GM18867 (cell line): ENCODE measurements around the gene MYO9B.

Source experiments
- ATAC-seq: cut with Tn5 transposase; IDR thresholded peaks from one replicate; pipeline ENCODE4 v1.9.1; 2021; ENCODE audit warnings: mild to moderate bottlenecking, moderate library complexity; ENCODE audit not compliant: unreplicated experiment

MYO9B gene

GRCh38 chr19:17061205-17061604, 14.4 kb upstream of the MYO9B start:
- no peak for ATAC-seq

DNA sequence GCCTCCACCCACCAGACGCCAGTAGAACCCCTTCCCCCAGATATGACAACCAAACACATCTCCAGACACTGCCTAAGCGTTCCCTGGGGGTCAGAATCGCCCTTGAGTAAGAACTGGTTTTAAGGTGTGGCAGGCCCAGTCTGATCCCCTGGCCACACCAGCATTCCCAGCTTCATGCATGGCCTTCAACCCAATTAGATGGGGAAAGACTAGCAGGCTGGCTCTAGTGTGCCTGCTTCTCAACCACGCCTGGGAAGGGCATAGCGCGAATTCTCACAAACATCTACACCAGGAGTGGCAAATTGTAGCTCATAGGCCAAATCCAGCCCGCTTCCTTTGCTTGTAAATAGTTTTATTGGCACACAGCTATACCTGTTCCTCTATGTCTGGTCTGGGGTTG, 13.9 kb upstream of the MYO9B start:
- no peak for ATAC-seq

- ATAC-seq: no peak
These were observed 12.1 kb upstream of the MYO9B start for GRCh38 chr19:17063428-17063827.

DNA sequence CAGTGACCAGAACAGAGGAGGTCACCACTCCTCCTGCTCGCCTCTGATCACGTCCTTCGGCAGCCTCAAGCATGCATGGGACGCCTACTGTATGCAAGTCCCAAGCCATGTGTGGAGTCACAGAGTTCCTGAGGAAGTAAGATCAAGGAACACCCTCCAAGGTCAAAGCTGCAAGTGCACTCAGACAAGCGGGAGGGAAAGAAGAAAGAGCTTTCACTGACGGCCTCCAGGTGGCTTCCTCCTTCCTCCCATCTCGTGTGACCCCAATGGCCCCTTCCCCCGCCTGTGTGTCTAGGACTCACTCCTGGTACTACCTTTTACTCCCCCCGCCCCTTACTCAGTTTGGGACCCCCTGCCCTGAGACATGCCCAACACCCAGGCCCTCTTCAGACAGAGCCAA, 6.4 kb upstream of the MYO9B start:
- no peak for ATAC-seq

- ATAC-seq: no peak
These were observed 5.2 kb upstream of the MYO9B start for GRCh38 chr19:17070421-17070820.

DNA sequence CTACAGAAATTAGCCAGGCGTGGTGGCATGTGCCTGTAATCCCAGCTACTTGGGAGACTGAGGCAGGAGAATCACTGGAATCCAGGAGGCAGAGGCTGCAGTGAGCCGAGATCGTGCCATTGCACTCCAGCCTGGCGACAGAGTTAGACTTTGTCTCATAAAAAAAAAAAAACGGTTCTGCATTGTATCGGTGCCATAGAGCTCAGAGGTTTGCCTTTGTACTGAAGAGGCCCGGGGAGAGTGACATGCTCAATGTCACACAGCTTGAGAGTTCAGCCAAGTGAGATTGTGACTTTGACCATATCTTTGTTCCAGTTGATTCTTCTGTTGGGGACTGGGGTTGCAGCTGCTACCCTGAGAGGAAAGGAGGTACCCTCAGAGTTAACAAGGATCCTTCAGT, 4.7 kb upstream of the MYO9B start:
- ATAC-seq: no peak

DNA sequence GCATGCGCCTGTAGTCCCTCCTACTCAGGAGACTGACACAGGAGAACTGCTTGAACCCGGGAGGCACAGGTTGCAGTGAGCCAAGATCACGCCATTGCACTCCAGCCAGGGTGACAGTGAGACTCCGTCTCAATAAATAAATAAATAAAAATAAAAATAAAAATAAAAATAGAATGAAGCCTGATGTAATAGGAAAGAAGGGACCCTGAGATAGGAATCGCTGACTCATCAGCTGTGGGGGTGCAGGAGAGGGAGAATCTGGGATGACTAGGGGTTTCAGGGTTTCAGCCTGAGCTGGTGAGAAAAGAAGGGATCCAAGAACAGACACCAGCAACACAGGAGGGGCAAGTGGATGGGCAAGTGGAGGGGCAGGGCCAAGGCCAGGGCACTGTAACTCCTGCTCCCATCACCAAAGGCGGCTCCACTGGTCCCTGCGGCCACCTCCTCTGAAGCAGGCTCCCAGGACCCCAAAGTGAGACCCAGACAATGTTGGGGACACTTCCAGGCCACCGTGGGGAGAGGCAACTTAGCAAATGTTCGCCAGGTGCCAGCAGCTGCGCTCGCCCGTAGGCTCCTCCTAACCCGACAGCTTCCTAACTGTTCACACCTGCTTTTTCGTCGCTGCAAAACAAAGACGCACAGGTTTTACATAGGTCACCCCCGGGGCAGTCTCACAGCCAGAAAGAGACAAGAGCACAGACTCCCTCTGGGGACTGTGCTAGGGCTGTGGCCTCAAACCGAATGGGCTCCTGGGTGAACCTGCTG, 1.5 kb upstream of the MYO9B start:
- no peak for ATAC-seq

- no peak for ATAC-seq
These were observed 943 bp upstream of the MYO9B start for GRCh38 chr19:17074634-17075034.

DNA sequence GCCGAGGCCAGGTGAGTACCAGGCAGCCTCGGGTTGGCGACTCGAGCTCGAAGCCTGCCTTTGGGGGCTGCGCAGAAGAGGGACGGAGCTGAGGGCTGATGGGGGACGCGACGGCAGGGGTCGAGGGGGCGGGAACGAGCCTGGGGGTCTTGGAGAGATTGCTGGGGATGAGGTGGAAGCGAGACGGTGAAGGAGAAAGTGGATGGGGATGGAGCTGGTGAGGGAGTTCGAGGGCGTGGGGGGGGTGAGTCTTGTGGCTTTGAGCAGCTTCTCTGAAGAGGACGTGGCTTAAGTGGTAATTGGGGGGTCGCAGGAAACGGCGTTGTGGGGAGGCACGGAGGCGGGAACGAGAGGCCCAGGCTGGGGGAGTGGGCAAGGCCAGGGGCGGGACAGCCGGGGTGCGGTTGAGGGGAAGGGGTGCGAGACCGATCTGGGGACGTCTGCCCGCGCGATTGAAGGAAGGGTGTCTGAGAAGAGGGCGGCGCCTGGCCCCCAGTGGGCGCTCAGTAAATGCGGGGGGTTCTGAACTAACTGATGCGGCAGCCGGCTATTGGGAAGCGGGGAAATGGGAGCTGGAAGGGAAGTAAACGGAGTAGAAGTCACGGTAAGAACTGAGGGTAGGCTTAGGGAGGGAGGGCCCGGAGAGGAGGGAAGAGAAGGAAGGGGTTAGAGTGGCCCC, 426 bp downstream of the MYO9B start:
- no peak for ATAC-seq

GRCh38 chr19:17076543-17076991, 990 bp downstream of the MYO9B start:
- ATAC-seq: no peak

- ATAC-seq: no peak
These were observed 2.0 kb downstream of the MYO9B start for GRCh38 chr19:17077447-17078028.

GRCh38 chr19:17078036-17078919, 2.7 kb downstream of the MYO9B start:
- ATAC-seq: no peak

- ATAC-seq: no peak
These were observed 3.5 kb downstream of the MYO9B start for GRCh38 chr19:17078920-17079709.

DNA sequence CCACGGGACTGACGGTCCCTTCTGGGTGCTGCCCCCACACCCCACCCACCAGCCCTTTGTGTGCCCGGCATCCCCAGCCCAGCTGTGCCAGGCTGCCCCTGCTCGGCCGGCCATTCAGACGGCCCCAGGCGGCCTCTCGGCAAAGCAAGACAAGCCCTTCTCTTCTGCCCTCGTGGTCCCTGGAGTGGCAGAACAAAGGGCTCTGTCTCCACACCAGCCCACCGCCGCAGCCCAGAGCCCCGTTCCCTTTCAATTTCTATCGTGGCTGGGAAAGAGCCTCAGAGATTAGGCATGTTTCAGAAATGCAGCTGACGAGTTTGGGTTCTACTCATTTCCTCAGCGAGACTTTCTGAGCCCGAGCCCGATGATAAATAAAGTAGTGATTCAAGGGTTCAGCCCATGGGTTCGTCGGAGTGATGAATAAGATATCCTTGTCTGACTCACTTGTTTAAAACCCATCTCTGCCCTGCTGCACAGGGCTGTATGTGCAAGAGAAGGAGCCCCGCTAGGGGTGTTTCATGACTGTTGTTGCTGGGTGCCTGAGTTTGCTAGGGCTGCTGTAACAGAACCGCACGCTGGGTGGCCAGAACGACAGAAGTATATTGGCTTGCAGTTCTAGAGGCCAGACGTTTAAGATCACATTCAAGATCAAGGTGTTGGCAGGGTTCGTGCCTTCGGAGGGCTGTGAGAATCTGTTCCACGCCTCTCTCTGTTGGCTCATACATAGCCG, 4.3 kb downstream of the MYO9B start:
- ATAC-seq: peak; percentile 30

- ATAC-seq: no peak
These were observed 4.8 kb downstream of the MYO9B start for GRCh38 chr19:17080440-17080801.

GRCh38 chr19:17081672-17082630, 6.4 kb downstream of the MYO9B start:
- no peak for ATAC-seq

DNA sequence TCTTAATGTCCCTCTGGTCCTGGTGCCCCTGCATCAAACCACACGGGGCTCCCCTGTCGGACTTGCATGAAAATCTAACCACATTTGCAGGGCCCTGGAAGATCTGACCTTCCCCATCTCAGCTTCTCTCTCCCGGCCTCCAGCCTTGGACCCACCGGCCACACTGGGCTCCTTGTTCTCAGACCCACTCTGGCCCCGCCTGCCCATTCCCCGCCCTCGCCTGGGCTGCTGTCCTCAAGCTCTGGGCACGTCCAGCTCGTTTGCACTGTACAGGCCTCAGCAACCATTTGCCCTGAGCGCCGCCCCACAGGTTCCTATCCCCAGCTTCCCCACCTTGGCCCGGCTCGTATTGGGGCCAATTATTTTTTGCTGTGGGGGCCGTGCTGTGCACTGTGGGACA, 10.5 kb downstream of the MYO9B start:
- ATAC-seq: no peak

DNA sequence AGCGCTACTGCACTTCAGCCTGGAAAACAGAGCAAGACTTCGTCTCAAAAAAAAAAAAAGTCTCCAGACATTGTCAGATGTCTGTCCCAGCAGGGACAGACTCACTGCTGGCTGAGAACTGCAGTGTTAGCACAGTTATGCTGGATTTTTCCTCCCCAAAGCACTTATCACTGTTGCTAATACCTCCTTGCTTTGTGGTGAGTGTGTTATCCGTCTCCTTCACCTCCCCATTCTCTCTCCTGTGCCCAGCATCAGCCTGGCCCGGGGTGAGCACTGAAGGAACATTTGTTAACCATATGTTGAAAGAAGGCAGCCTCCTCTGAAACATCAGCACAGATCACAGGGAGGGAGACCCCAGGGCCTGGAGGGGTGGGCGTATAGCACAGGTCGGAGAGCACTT, 11.3 kb downstream of the MYO9B start:
- no peak for ATAC-seq

DNA sequence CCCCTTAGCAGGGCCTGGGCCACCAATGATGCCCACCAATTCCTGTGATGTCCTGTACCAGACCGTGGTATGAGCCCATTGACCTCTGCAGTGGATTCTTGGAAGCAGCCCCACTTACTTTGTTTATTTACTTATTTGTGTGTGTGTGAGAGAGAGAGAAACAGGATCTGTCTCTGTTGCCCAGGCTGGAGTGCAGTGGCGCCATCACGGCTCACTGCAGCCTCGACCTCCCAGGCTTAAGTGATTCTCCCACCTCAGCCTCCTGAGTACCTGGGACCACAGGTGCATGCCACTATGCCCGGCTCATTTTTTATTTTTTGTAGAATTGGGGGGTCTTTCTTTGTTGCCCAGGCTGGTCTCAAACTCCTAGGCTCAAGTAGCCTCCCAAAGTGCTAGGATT, 13.0 kb downstream of the MYO9B start:
- ATAC-seq: no peak
